ENCODE data around the gene CFAP58. TPM values are rescaled to one million over a fixed set of nuclear protein-coding genes. Genes with fewer than 3 reads are reported as not detected.

Gene CFAP58
- total and polyA plus RNA-seq, 8 donors, result 0.12 to 0.58 (median 0.20) TPM; not detected in 3

DNA sequence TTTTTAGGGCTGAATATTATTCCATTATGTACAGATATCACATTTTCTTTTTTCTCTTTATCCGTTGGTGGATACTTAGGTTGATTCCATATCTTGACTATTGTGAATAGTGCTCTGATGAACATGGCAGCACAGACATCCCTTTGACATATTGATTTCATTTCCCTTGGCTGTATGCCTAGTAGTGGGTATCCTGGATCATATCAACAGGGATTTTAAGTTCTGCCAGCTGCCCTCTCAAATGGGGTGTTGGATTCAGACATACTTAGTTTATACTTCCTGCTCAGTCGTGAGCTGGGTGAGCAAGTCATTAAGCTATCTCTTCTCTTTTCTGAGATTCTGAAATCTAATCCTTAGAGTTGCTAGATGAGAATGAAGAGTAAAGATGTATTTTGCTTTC, 147.8 kb downstream of the CFAP58 start:
- peaks cover 0 to 5% (median 4%) of the 10 kb centered on the region in 3 donors for H3K27me3 ChIP-seq
- H3K27ac ChIP-seq, result no peak overlapping the region
- H3K4me1 ChIP-seq, result no peaks in the 10 kb centered on the region
- TF ChIP-seq EP300 (IDR thresholded peaks at IDR 0.05) (no peak), POLR2A (IDR thresholded peaks at IDR 0.05) (no peak), POLR2AphosphoS5 (IDR thresholded peaks at IDR 0.05) (no peak), CTCF (IDR thresholded peaks at IDR 0.05) (no peak)
- no peak overlapping the region for H3K4me3 ChIP-seq
- intact Hi-C loops (cut with DNase I; ENCODE audit: low total_unique reads), result no loop called here
- WGBS, 5 donors, result 47 to 62% (median 56%) methylated on average over 2 of the region's 2 CpGs
- no peaks in the 10 kb centered on the region for H3K36me3 ChIP-seq
- DNase-seq, result no peak
- no peaks in the 10 kb centered on the region for H3K9me3 ChIP-seq

- H3K27me3 ChIP-seq, result peaks cover 0 to 5% (median 5%) of the 10 kb centered on the region in 3 donors
- H3K4me1 ChIP-seq, result no peaks in the 10 kb centered on the region
- no peaks in the 10 kb centered on the region for H3K9me3 ChIP-seq
- H3K4me3 ChIP-seq, result no peak overlapping the region
- no peak for DNase-seq
- WGBS, 5 donors, result 46 to 64% (median 57%) methylated on average over 7 of the region's 7 CpGs
- no peaks in the 10 kb centered on the region for H3K36me3 ChIP-seq
- TF ChIP-seq POLR2A (IDR thresholded peaks at IDR 0.05) (no peak), CTCF (IDR thresholded peaks at IDR 0.05) (no peak), EP300 (IDR thresholded peaks at IDR 0.05) (no peak), POLR2AphosphoS5 (IDR thresholded peaks at IDR 0.05) (no peak)
- no peak overlapping the region for H3K27ac ChIP-seq
- intact Hi-C loops (cut with DNase I; ENCODE audit: low total_unique reads), result no loop called here
Measured at GRCh38 chr10:104501864-104502579, 148.4 kb downstream of the CFAP58 start.

- WGBS, 5 donors, result 42 to 71% (median 47%) methylated on average over 6 of the region's 6 CpGs
- Histone ChIP-seq H3K36me3 (no peaks in the 10 kb centered on the region), H3K27ac (no peak overlapping the region), H3K4me1 (no peaks in the 10 kb centered on the region), H3K27me3 (peaks cover 0 to 5% (median 5%) of the 10 kb centered on the region in 3 donors), H3K9me3 (no peaks in the 10 kb centered on the region), H3K4me3 (no peak overlapping the region)
- intact Hi-C loops (cut with DNase I; ENCODE audit: low total_unique reads), result no loop called here
- DNase-seq, result no peak
- TF ChIP-seq EP300 (IDR thresholded peaks at IDR 0.05) (no peak), POLR2AphosphoS5 (IDR thresholded peaks at IDR 0.05) (no peak), CTCF (IDR thresholded peaks at IDR 0.05) (no peak), POLR2A (IDR thresholded peaks at IDR 0.05) (no peak)
Measured at GRCh38 chr10:104502907-104503306, 149.3 kb downstream of the CFAP58 start.

Other genes starting within 250 kb of the CFAP58 start
- 1 to 10 TPM in 4 of 5 donors, under 1 TPM in 1; 0.58 to 8.8 (median 1.8) TPM for gene SFR1, start 231.7 kb upstream of the CFAP58 start, total RNA-seq
- gene SFR1, start 231.7 kb upstream of the CFAP58 start, polyA plus RNA-seq, result 10 to 100 TPM in 1 of 3 donors, 1 to 10 TPM in 2; 6.0 to 13.1 (median 7.5) TPM
- 1 to 10 TPM in 2 of 5 donors, under 1 TPM in 1, not detected in 2; under 0.01 to 2.0 (median 1.2) TPM for gene CFAP43, start 121.5 kb upstream of the CFAP58 start, total RNA-seq
- under 1 TPM in 2 of 3 donors, not detected in 1; 0.12 to 0.25 TPM for gene CFAP43, start 121.5 kb upstream of the CFAP58 start, polyA plus RNA-seq
- 10 to 100 TPM in 4 of 5 donors, 1 to 10 TPM in 1; 9.8 to 81.3 (median 40.8) TPM for gene GSTO1, start 98.9 kb upstream of the CFAP58 start, total RNA-seq
- gene GSTO1, start 98.9 kb upstream of the CFAP58 start, polyA plus RNA-seq, result 100 to 1,000 TPM; 123 to 192 (median 159) TPM
- gene GSTO2, start 84.6 kb upstream of the CFAP58 start, total RNA-seq, result 10 to 100 TPM in 1 of 5 donors, 1 to 10 TPM in 2, under 1 TPM in 2; under 0.01 to 13.4 (median 5.7) TPM
- 10 to 100 TPM; 22.1 to 26.6 (median 23.7) TPM for gene GSTO2, start 84.6 kb upstream of the CFAP58 start, polyA plus RNA-seq
- gene ITPRIP, start 15.4 kb upstream of the CFAP58 start, total RNA-seq, result 10 to 100 TPM in 2 of 5 donors, 1 to 10 TPM in 3; 1.7 to 13.5 (median 9.2) TPM
- gene ITPRIP, start 15.4 kb upstream of the CFAP58 start, polyA plus RNA-seq, result 10 to 100 TPM in 1 of 3 donors, 1 to 10 TPM in 2; 2.9 to 12.3 (median 4.6) TPM